Measurements from ENCODE around the gene DHX15. TPM values are rescaled to one million over a fixed set of nuclear protein-coding genes. Genes with fewer than 3 reads are reported as not detected.
"Not testable (repeated sequence)": the region's sequence is repeated elsewhere in the genome, so short reads cannot be mapped to it uniquely, and the experiment has no call there.

Gene DHX15
- total RNA-seq, 2 donors from 2014 or later = 138 to 178 TPM

- H3K9me3 ChIP-seq (ENCODE audit: control insufficient read depth, low read length, poor library complexity, severe bottlenecking) = no peaks in the 10 kb centered on the region
- no peak overlapping the region for H3K27ac Mint-ChIP-seq
- H3K4me3 Mint-ChIP-seq = no peak overlapping the region
- H3K4me1 Mint-ChIP-seq = peaks cover 5% of the 10 kb centered on the region
- H3K27me3 Mint-ChIP-seq = no peaks in the 10 kb centered on the region
- peaks cover 2% of the 10 kb centered on the region for H3K36me3 Mint-ChIP-seq (ENCODE audit: low read depth)
- no peak for DNase-seq
- ATAC-seq = no peak
Measured at GRCh38 chr4:24515698-24516097, 68.7 kb downstream of the DHX15 start.

DNA sequence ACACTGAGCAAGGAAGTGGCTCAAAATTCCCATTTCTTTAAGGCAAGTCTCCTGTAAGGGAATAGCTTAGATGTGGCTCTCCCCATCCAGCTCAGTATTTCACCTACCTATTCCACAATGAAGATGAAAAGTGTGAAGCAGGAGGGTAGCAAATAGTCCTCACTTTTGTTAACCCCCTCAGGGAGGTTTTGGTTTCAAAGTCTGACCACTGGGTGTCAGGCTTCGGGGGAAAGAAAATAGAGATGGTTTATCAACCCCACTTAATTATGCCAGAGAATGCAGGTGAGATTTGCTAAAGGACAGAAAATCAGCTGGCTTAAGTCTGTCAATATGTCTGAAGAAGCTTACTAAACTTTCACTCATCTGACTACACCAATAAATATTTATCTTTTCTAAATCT is 69.5 kb downstream of the DHX15 start:
- H3K36me3 Mint-ChIP-seq (ENCODE audit: low read depth) = peaks cover under 1% of the 10 kb centered on the region
- no peaks in the 10 kb centered on the region for H3K27me3 Mint-ChIP-seq
- no peak overlapping the region for H3K27ac Mint-ChIP-seq
- DNase-seq (no peak), ATAC-seq (no peak)
- H3K9me3 ChIP-seq (ENCODE audit: control insufficient read depth, low read length, poor library complexity, severe bottlenecking) = no peaks in the 10 kb centered on the region
- H3K4me1 Mint-ChIP-seq = peaks cover 2% of the 10 kb centered on the region
- H3K4me3 Mint-ChIP-seq = no peak overlapping the region

- no peaks in the 10 kb centered on the region for H3K9me3 ChIP-seq (ENCODE audit: control insufficient read depth, low read length, poor library complexity, severe bottlenecking)
- H3K27ac Mint-ChIP-seq = no peak overlapping the region
- H3K27me3 Mint-ChIP-seq = no peaks in the 10 kb centered on the region
- ATAC-seq (no peak), DNase-seq (no peak)
- H3K4me3 Mint-ChIP-seq = no peak overlapping the region
- H3K36me3 Mint-ChIP-seq (ENCODE audit: low read depth) = no peaks in the 10 kb centered on the region
- no peaks in the 10 kb centered on the region for H3K4me1 Mint-ChIP-seq
Measured at GRCh38 chr4:24513718-24514117, 70.6 kb downstream of the DHX15 start.

GRCh38 chr4:24511371-24512063 is 72.8 kb downstream of the DHX15 start:
- no peak overlapping the region for H3K27ac Mint-ChIP-seq
- no peak for ATAC-seq
- no peaks in the 10 kb centered on the region for H3K9me3 ChIP-seq (ENCODE audit: control insufficient read depth, low read length, poor library complexity, severe bottlenecking)
- no peak for DNase-seq
- H3K27me3 Mint-ChIP-seq = no peaks in the 10 kb centered on the region
- H3K4me1 Mint-ChIP-seq = peaks cover 2% of the 10 kb centered on the region
- H3K4me3 Mint-ChIP-seq = no peak overlapping the region
- no peaks in the 10 kb centered on the region for H3K36me3 Mint-ChIP-seq (ENCODE audit: low read depth)

GRCh38 chr4:24510091-24510490 is 74.3 kb downstream of the DHX15 start:
- no peaks in the 10 kb centered on the region for H3K9me3 ChIP-seq (ENCODE audit: control insufficient read depth, low read length, poor library complexity, severe bottlenecking)
- H3K4me1 Mint-ChIP-seq = peaks cover 2% of the 10 kb centered on the region
- no peak overlapping the region for H3K4me3 Mint-ChIP-seq
- no peak for ATAC-seq
- DNase-seq = no peak
- H3K36me3 Mint-ChIP-seq (ENCODE audit: low read depth) = no peaks in the 10 kb centered on the region
- peak overlapping the region; percentile 34 for H3K27ac Mint-ChIP-seq
- no peaks in the 10 kb centered on the region for H3K27me3 Mint-ChIP-seq

GRCh38 chr4:24508541-24508940 is 75.8 kb downstream of the DHX15 start:
- peaks cover 4% of the 10 kb centered on the region for H3K4me1 Mint-ChIP-seq
- no peak for DNase-seq
- H3K27me3 Mint-ChIP-seq = no peaks in the 10 kb centered on the region
- ATAC-seq = no peak
- no peak overlapping the region for H3K27ac Mint-ChIP-seq
- no peaks in the 10 kb centered on the region for H3K9me3 ChIP-seq (ENCODE audit: control insufficient read depth, low read length, poor library complexity, severe bottlenecking)
- H3K4me3 Mint-ChIP-seq = no peak overlapping the region
- no peaks in the 10 kb centered on the region for H3K36me3 Mint-ChIP-seq (ENCODE audit: low read depth)

- Mint-ChIP-seq H3K36me3 (ENCODE audit: low read depth) (no peaks in the 10 kb centered on the region), H3K27me3 (no peaks in the 10 kb centered on the region), H3K27ac (no peak overlapping the region), H3K4me3 (no peak overlapping the region), H3K4me1 (peaks cover 7% of the 10 kb centered on the region)
- ATAC-seq (no peak), DNase-seq (no peak)
- no peaks in the 10 kb centered on the region for H3K9me3 ChIP-seq (ENCODE audit: control insufficient read depth, low read length, poor library complexity, severe bottlenecking)
Measured at GRCh38 chr4:24507439-24507838, 76.9 kb downstream of the DHX15 start.

DNA sequence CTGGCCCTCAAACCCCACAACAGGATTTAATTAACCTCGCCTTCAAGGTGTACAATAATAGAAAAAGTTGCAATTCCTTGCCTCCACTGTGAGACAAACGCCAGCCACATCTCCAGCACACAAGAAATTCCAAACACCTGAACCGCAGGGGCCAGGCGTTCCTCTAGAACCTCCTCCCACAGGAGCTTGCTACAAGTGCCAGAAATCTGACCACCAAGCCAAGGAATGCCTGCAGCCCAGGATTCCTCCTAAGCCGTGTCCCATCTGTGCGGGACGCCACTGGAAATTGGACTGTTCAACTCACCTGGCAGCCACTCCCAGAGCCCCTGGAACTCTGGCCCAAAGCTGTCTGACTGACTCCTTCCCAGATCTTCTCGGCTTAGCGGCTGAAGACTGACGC is 81.3 kb downstream of the DHX15 start:
- DNase-seq; H3K9me3 ChIP-seq (ENCODE audit: control insufficient read depth, low read length, poor library complexity, severe bottlenecking); H3K4me1 Mint-ChIP-seq; H3K27ac Mint-ChIP-seq; H3K4me3 Mint-ChIP-seq; H3K36me3 Mint-ChIP-seq (ENCODE audit: low read depth); H3K27me3 Mint-ChIP-seq; ATAC-seq: not testable (repeated sequence)

DNA sequence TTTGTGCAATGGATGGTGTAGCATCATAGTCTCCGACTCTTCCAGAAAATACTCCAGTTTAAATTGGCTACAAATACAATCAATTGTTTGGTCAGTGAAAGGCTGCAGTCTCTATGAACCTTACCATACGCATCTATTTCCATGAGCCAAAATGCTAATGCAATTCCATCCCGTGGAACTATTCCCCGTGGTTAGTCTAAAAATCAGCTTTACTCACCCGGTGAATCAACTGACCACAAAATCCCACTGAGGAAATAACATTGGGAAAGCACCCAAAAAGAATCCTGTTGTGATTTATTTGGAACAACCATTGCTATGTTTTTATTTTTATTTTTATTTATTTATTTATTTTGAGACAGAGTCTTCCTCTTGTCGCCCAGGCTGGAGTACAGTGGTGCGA is 87.1 kb downstream of the DHX15 start:
- DNase-seq (no peak), ATAC-seq (no peak)
- Mint-ChIP-seq H3K27me3 (peaks cover 4% of the 10 kb centered on the region), H3K4me1 (no peaks in the 10 kb centered on the region), H3K4me3 (no peak overlapping the region), H3K36me3 (ENCODE audit: low read depth) (no peaks in the 10 kb centered on the region), H3K27ac (no peak overlapping the region)
- H3K9me3 ChIP-seq (ENCODE audit: control insufficient read depth, low read length, poor library complexity, severe bottlenecking) = no peaks in the 10 kb centered on the region

DNA sequence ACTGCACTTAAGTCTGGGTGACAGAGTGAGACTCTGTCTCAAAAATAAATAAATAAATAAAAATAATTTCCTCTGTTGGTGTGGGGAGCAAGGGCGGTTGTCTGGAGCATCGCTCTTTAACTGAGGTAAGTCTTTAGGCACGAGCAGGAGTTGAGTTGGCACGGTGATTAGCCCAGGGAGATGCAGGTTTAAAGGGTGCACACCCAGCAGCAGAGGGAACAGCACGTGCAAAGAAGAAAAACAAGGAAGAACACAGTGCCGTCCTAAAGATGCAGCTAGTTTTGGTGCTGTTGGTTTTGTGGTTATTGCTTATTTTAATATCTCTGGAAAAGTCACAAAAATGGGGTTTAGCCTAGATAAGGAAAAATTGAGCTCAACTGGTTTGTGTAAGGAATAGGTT is 87.8 kb downstream of the DHX15 start:
- ATAC-seq (no peak), DNase-seq (no peak)
- no peak overlapping the region for H3K27ac Mint-ChIP-seq
- H3K27me3 Mint-ChIP-seq = peaks cover 3% of the 10 kb centered on the region
- no peaks in the 10 kb centered on the region for H3K9me3 ChIP-seq (ENCODE audit: control insufficient read depth, low read length, poor library complexity, severe bottlenecking)
- H3K4me3 Mint-ChIP-seq = no peak overlapping the region
- H3K36me3 Mint-ChIP-seq (ENCODE audit: low read depth) = no peaks in the 10 kb centered on the region
- H3K4me1 Mint-ChIP-seq = no peaks in the 10 kb centered on the region

GRCh38 chr4:24495388-24495787 is 89.0 kb downstream of the DHX15 start:
- Mint-ChIP-seq H3K27ac (no peak overlapping the region), H3K4me1 (no peaks in the 10 kb centered on the region), H3K27me3 (no peaks in the 10 kb centered on the region), H3K36me3 (ENCODE audit: low read depth) (no peaks in the 10 kb centered on the region), H3K4me3 (no peak overlapping the region)
- ATAC-seq (no peak), DNase-seq (no peak)
- H3K9me3 ChIP-seq (ENCODE audit: control insufficient read depth, low read length, poor library complexity, severe bottlenecking) = no peaks in the 10 kb centered on the region

DNA sequence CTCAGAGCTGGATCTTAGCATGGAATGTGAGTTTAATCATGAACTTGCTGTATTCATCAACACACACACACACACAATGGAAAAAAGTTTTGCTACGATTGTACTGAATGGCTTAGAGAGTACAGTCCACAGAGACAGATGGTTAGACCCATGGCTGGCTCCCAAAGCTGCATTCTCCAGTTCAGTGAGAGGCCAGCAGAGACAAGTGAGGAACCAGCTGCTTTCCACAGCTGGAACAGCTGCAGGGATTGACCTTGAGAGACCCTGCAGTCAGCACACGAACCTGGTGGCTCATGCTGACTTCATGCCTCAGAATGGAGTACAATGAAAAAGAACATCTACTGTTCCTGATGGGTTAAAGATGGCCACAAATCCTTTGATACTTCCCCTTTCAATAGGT is 94.5 kb downstream of the DHX15 start:
- ATAC-seq = no peak
- Mint-ChIP-seq H3K27ac (no peak overlapping the region), H3K4me3 (no peak overlapping the region), H3K27me3 (peaks cover 37% of the 10 kb centered on the region), H3K36me3 (ENCODE audit: low read depth) (no peaks in the 10 kb centered on the region), H3K4me1 (peaks cover 3% of the 10 kb centered on the region)
- no peak for DNase-seq
- H3K9me3 ChIP-seq (ENCODE audit: control insufficient read depth, low read length, poor library complexity, severe bottlenecking) = no peaks in the 10 kb centered on the region

GRCh38 chr4:24488399-24489164 is 95.8 kb downstream of the DHX15 start:
- H3K36me3 Mint-ChIP-seq (ENCODE audit: low read depth) = no peaks in the 10 kb centered on the region
- no peak overlapping the region for H3K4me3 Mint-ChIP-seq
- H3K4me1 Mint-ChIP-seq = peaks cover 3% of the 10 kb centered on the region
- DNase-seq (peak; percentile 33 to 52 (median 50)), ATAC-seq (peak; percentile 62)
- H3K27ac Mint-ChIP-seq = no peak overlapping the region
- no peaks in the 10 kb centered on the region for H3K9me3 ChIP-seq (ENCODE audit: control insufficient read depth, low read length, poor library complexity, severe bottlenecking)
- H3K27me3 Mint-ChIP-seq = peaks cover 45% of the 10 kb centered on the region

GRCh38 chr4:24482871-24483270 is 101.5 kb downstream of the DHX15 start:
- H3K9me3 ChIP-seq (ENCODE audit: control insufficient read depth, low read length, poor library complexity, severe bottlenecking) = no peaks in the 10 kb centered on the region

More at GRCh38 chr4:24482871-24483270, 101.5 kb downstream of the DHX15 start:
- H3K4me1 Mint-ChIP-seq = no peaks in the 10 kb centered on the region
- H3K4me3 Mint-ChIP-seq = no peak overlapping the region
- H3K36me3 Mint-ChIP-seq (ENCODE audit: low read depth) = peaks cover 2% of the 10 kb centered on the region
- H3K27me3 Mint-ChIP-seq = peaks cover 67% of the 10 kb centered on the region
- DNase-seq (no peak), ATAC-seq (no peak)
- H3K27ac Mint-ChIP-seq = no peak overlapping the region
